ENCODE data around the gene MSH3. TPM values are rescaled to one million over a fixed set of nuclear protein-coding genes. Genes with fewer than 3 reads are reported as not detected.

Gene MSH3
- polyA plus RNA-seq, 2 of the 4 experiments (the other 2 are of a cell fraction) = 9.3 to 13.1 TPM

- Histone ChIP-seq H3K4me1 (no peaks in the 10 kb centered on the region), H3K4me2 (no peak overlapping the region), H3K9me3 (no peaks in the 10 kb centered on the region), H3K27ac (no peak overlapping the region), H3K4me3 (no peak overlapping the region)
- no peak for TF ChIP-seq MAFK (IDR thresholded peaks at IDR 0.05; ENCODE audit: partially characterized antibody)
- no peak for TF ChIP-seq MYC (IDR thresholded peaks at IDR 0.05; ENCODE audit: borderline replicate concordance, low read length)
- TF ChIP-seq SMC3 (IDR thresholded peaks at IDR 0.05) = no peak
- no peak for TF ChIP-seq RCOR1 (IDR thresholded peaks at IDR 0.05; ENCODE audit: low read depth, low read length)
- TF ChIP-seq POLR2A (IDR thresholded peaks at IDR 0.05; ENCODE audit: low read length) = no peak
- TF ChIP-seq MAZ (IDR thresholded peaks at IDR 0.05; ENCODE audit: borderline replicate concordance, low read depth, low read length) = no peak
- TF ChIP-seq PHF8 (IDR thresholded peaks at IDR 0.05; ENCODE audit: borderline replicate concordance, low read depth) = no peak
- no peak for TF ChIP-seq ATOH8 (CRISPR knock-in tag; IDR thresholded peaks at IDR 0.05; ENCODE audit: low read depth)
- TF ChIP-seq REST (IDR thresholded peaks at IDR 0.05) = no peak
- no peak for TF ChIP-seq USF2 (IDR thresholded peaks at IDR 0.05)
- no peak for TF ChIP-seq GATA3 (IDR thresholded peaks at IDR 0.05; ENCODE audit: borderline replicate concordance)
- no peak for TF ChIP-seq CBX8 (IDR thresholded peaks at IDR 0.05)
- no peak for TF ChIP-seq JUN (IDR thresholded peaks at IDR 0.05)
- no peak for TF ChIP-seq PBX3 (IDR thresholded peaks at IDR 0.05)
- TF ChIP-seq FOSL2 (IDR thresholded peaks at IDR 0.05) = no peak
- TF ChIP-seq FOSL2 (CRISPR knock-in tag; IDR thresholded peaks at IDR 0.05) = no peak
- TF ChIP-seq RFX5 (IDR thresholded peaks at IDR 0.05) = no peak
- no peak for TF ChIP-seq NPAS2 (CRISPR knock-in tag; IDR thresholded peaks at IDR 0.05; ENCODE audit: borderline replicate concordance)
- TF ChIP-seq ZC3H11A (IDR thresholded peaks at IDR 0.05) = no peak
- no peak for TF ChIP-seq HEYL (CRISPR knock-in tag; IDR thresholded peaks at IDR 0.05)
- TF ChIP-seq ZSCAN20 (CRISPR knock-in tag; IDR thresholded peaks at IDR 0.05) = no peak
- DNase-seq (ENCODE audit: low read depth in 1 of 2, low spot score in 1 of 2) = no peak
- no peak for ATAC-seq
- ChIA-PET CTCF (no interaction called here), POLR2A (no interaction called here)
- no peak for FAIRE-seq
- 90% methylated on average over 2 of the region's 2 CpGs for WGBS (ENCODE audit: missing lambda C conversion rate)
These were observed 21.8 kb upstream of the MSH3 start for GRCh38 chr5:80632700-80633099.

- no peak overlapping the region for H3K27ac ChIP-seq
- no peak overlapping the region for H3K4me2 ChIP-seq
- H3K4me1 ChIP-seq = peaks cover 5% of the 10 kb centered on the region; the same call in 2 of the 3 replicates
- FAIRE-seq (no peak), ATAC-seq (no peak), DNase-seq (ENCODE audit: low read depth in 1 of 2, low spot score in 1 of 2) (no peak)
- no peaks in the 10 kb centered on the region for H3K9me3 ChIP-seq
- POLR2A ChIA-PET = no interaction called here
- no peak overlapping the region for H3K4me3 ChIP-seq
- TF ChIP-seq PHF8 (IDR thresholded peaks at IDR 0.05; ENCODE audit: borderline replicate concordance, low read depth) (no peak), RARB (CRISPR knock-in tag; IDR thresholded peaks at IDR 0.05) (no peak), REST (IDR thresholded peaks at IDR 0.05) (no peak), GATA3 (IDR thresholded peaks at IDR 0.05; ENCODE audit: borderline replicate concordance) (no peak), NR3C1 (IDR thresholded peaks at IDR 0.05) (no peak), HOXA7 (CRISPR knock-in tag; IDR thresholded peaks at IDR 0.05) (no peak), PBX3 (IDR thresholded peaks at IDR 0.05) (no peak), HOXB5 (CRISPR knock-in tag; IDR thresholded peaks at IDR 0.05) (no peak)
- CTCF ChIA-PET = no interaction called here
These were observed 20.3 kb upstream of the MSH3 start for GRCh38 chr5:80634193-80634592.
